Endodermal cell (in vitro differentiated cells): ENCODE measurements around the gene SMYD3. TPM values are rescaled to one million over a fixed set of nuclear protein-coding genes. Genes with fewer than 3 reads are reported as not detected.

Experiments
- DNase-seq: peaks from one replicate; pipeline ENCODE4 v3.0.0-alpha.2; 2017
- H3K27ac ChIP-seq: 2 replicates; pipeline ENCODE4 v1.5.1; 2013; ENCODE audit warnings: mild to moderate bottlenecking, low read depth, low read length, moderate library complexity
- H3K27me3 ChIP-seq: 2 replicates; pipeline ENCODE4 v1.6.1; 2013; ENCODE audit warnings: mild to moderate bottlenecking, low read length, moderate library complexity; ENCODE audit not compliant: insufficient read depth, control insufficient read depth, poor library complexity, severe bottlenecking
- H3K36me3 ChIP-seq: 2 replicates; pipeline ENCODE4 v1.7.0; 2013; ENCODE audit warnings: mild to moderate bottlenecking, low read length, moderate library complexity; ENCODE audit not compliant: control insufficient read depth, insufficient read depth
- H3K4me1 ChIP-seq: one replicate; pipeline ENCODE4 v1.7.0; 2013; ENCODE audit warnings: low read length; ENCODE audit not compliant: control insufficient read depth, insufficient read depth
- H3K4me3 ChIP-seq: 2 replicates; pipeline ENCODE4 v1.5.1; 2013; ENCODE audit warnings: mild to moderate bottlenecking, low read length, moderate library complexity
- H3K9ac ChIP-seq: 2 replicates; pipeline ENCODE4 v1.6.1; 2013; ENCODE audit warnings: mild to moderate bottlenecking, low read length, moderate library complexity; ENCODE audit not compliant: poor library complexity, severe bottlenecking; ENCODE audit errors: extremely low read depth
- H3K9me3 ChIP-seq: 2 replicates; pipeline ENCODE4 v1.6.1; 2013; ENCODE audit warnings: mild to moderate bottlenecking, low read length, moderate library complexity; ENCODE audit not compliant: control insufficient read depth
- H3K27ac Mint-ChIP-seq: 2 replicates; pipeline ENCODE4 v1.8.0; 2020; ENCODE audit warnings: mixed read lengths
- H3K27me3 Mint-ChIP-seq: 2 replicates; pipeline ENCODE4 v1.8.0; 2021; ENCODE audit warnings: mild to moderate bottlenecking, mixed read lengths; ENCODE audit not compliant: insufficient read depth
- H3K36me3 Mint-ChIP-seq: 2 replicates; pipeline ENCODE4 v1.8.0; 2020; ENCODE audit warnings: low read depth, mixed read lengths
- H3K4me1 Mint-ChIP-seq: 2 replicates; pipeline ENCODE4 v1.8.0; 2020; ENCODE audit warnings: mixed read lengths
- H3K4me3 Mint-ChIP-seq: 2 replicates; pipeline ENCODE4 v1.8.0; 2020; ENCODE audit warnings: mild to moderate bottlenecking, moderate library complexity, mixed read lengths
- H3K9me3 Mint-ChIP-seq: 2 replicates; pipeline ENCODE4 v1.8.0; 2020; ENCODE audit warnings: mild to moderate bottlenecking, mixed read lengths
- WGBS, 2 experiments: methylation state at CpG; one replicate each; pipeline versions ENCODE4 v1.1.5 to v1.1.7; 2013; ENCODE audit warnings: missing lambda C conversion rate in 2 of 2, mixed read lengths in 1 of 2; ENCODE audit not compliant: insufficient coverage in 1 of 2, insufficient read length in 1 of 2; 5-methylcytosine and 5-hydroxymethylcytosine counted together
- total RNA-seq, 2 donors: library from RNA; stranded (reverse); fragmentation: NEBNext Ultra II Directional in 1 of 2; extraction: Animal tissue kit (Norgen Biotek cat#: 25700) in 1 of 2; gene quantifications; 2 replicates in 1 of 2; 3 replicates in 1 of 2; pipeline ENCODE4 v1.2.1, GENCODE V29; 2021
- TF ChIP-seq, protein P1 (sequence below): fragments of 200-600 bp; sonication (generic); conservative IDR thresholded peaks from 2 replicates; pipeline ENCODE4 v1.5.0; 2021; ENCODE audit warnings: antibody characterized with exemption, mild to moderate bottlenecking

The SMYD3 gene
- total RNA-seq, 2 donors from 2014 or later, result 32.3 to 45.8 TPM

DNA sequence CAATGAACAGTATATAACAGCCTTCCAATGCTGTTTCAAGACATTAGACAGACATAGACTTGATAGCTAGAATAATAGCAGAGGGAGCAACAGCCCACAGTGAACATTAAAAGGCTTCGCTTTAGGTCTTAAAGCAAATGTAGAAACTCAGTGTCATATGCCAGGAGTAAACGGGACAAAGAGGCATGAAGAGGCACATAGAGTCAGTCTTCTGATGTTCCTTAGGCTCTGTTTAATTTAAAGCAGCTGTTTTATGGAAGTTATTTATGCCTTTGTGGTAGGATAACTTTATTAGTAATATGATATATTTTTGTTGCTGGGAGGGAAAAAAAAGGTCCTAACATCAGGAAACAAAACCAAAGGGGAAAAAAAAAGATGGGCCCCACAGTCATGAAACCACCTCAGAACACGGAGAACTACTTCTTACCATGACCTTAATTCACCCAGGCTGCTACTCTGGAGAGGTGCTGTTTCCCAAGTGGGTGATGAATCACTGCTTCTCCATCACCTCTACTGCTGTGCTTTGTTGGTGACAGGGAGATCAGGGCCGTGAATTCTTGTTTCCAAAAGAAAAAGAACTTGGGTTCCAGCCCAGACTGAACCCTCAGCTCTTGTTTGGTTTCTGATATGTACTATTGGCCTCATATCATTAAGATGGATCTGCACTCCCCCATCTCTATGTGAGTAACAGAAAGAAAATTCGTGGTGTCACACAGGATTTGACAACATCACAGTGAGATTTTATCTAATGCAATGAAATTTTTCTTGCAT is 735.4 kb downstream of the SMYD3 start:
- no peaks in the 10 kb centered on the region for H3K27me3 ChIP-seq
- Mint-ChIP-seq H3K27me3 (peaks cover 26% of the 10 kb centered on the region), H3K36me3 (no peaks in the 10 kb centered on the region), H3K9me3 (peaks cover 3% of the 10 kb centered on the region), H3K27ac (no peak overlapping the region), H3K4me3 (no peak overlapping the region), H3K4me1 (peaks cover 22% of the 10 kb centered on the region)
- H3K27ac ChIP-seq, result no peak overlapping the region
- TF ChIP-seq, protein P1, sequence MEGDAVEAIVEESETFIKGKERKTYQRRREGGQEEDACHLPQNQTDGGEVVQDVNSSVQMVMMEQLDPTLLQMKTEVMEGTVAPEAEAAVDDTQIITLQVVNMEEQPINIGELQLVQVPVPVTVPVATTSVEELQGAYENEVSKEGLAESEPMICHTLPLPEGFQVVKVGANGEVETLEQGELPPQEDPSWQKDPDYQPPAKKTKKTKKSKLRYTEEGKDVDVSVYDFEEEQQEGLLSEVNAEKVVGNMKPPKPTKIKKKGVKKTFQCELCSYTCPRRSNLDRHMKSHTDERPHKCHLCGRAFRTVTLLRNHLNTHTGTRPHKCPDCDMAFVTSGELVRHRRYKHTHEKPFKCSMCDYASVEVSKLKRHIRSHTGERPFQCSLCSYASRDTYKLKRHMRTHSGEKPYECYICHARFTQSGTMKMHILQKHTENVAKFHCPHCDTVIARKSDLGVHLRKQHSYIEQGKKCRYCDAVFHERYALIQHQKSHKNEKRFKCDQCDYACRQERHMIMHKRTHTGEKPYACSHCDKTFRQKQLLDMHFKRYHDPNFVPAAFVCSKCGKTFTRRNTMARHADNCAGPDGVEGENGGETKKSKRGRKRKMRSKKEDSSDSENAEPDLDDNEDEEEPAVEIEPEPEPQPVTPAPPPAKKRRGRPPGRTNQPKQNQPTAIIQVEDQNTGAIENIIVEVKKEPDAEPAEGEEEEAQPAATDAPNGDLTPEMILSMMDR, result no peak
- no peaks in the 10 kb centered on the region for H3K9me3 ChIP-seq
- H3K4me1 ChIP-seq, result no peaks in the 10 kb centered on the region
- no peak overlapping the region for H3K9ac ChIP-seq
- no peaks in the 10 kb centered on the region for H3K36me3 ChIP-seq
- no peak overlapping the region for H3K4me3 ChIP-seq
- no peak for DNase-seq
- WGBS, 2 experiments, result 89 to 100% methylated on average over 3 to 5 of the region's 5 CpGs

- no peaks in the 10 kb centered on the region for H3K9me3 ChIP-seq
- no peak overlapping the region for H3K9ac ChIP-seq
- no peaks in the 10 kb centered on the region for H3K36me3 Mint-ChIP-seq
- TF ChIP-seq, protein P1, result no peak
- DNase-seq, result no peak
- H3K27ac ChIP-seq, result no peak overlapping the region
- H3K9me3 Mint-ChIP-seq, result peaks cover 3% of the 10 kb centered on the region
- H3K4me3 Mint-ChIP-seq, result no peak overlapping the region
- H3K4me1 ChIP-seq, result no peaks in the 10 kb centered on the region
- peaks cover 33% of the 10 kb centered on the region for H3K27me3 Mint-ChIP-seq
- H3K4me1 Mint-ChIP-seq, result peaks cover 15% of the 10 kb centered on the region
- H3K36me3 ChIP-seq, result no peaks in the 10 kb centered on the region
- no peaks in the 10 kb centered on the region for H3K27me3 ChIP-seq
- H3K27ac Mint-ChIP-seq, result no peak overlapping the region
- no peak overlapping the region for H3K4me3 ChIP-seq
- 74% methylated on average over 2 of the region's 2 CpGs; no CpG with 5 or more reads in 1 of the 2 experiments for WGBS, 2 experiments
These were observed 736.9 kb downstream of the SMYD3 start for GRCh38 chr1:245770156-245770555.

GRCh38 chr1:245768596-245768995 is 738.5 kb downstream of the SMYD3 start:
- no peak for DNase-seq
- no peaks in the 10 kb centered on the region for H3K27me3 ChIP-seq
- Mint-ChIP-seq H3K9me3 (no peaks in the 10 kb centered on the region), H3K27ac (no peak overlapping the region), H3K4me1 (peaks cover 16% of the 10 kb centered on the region), H3K27me3 (peaks cover 27% of the 10 kb centered on the region), H3K36me3 (no peaks in the 10 kb centered on the region), H3K4me3 (no peak overlapping the region)
- no peaks in the 10 kb centered on the region for H3K9me3 ChIP-seq
- H3K9ac ChIP-seq, result no peak overlapping the region
- H3K4me1 ChIP-seq, result no peaks in the 10 kb centered on the region
- no peak overlapping the region for H3K4me3 ChIP-seq
- H3K36me3 ChIP-seq, result no peaks in the 10 kb centered on the region
- TF ChIP-seq, protein P1, result no peak
- no peak overlapping the region for H3K27ac ChIP-seq
- WGBS, 2 experiments, result 80 to 88% methylated on average over 2 to 4 of the region's 4 CpGs
